Central memory CD8-positive, alpha-beta T cell (primary cell): ENCODE results near the gene ANLN.

Experiments
- ATAC-seq: fragments of 150-1000 bp; cut with Tn5 transposase; replicated peaks from 2 replicates; pipeline ENCODE4 v1.10.0; 2022; ENCODE audit warnings: mild to moderate bottlenecking, moderate FRiP score, moderate number of reproducible peaks; ENCODE audit not compliant: poor library complexity, severe bottlenecking; ENCODE audit errors: extremely low read depth
- DNase-seq, 2 donors: peaks; one replicate each; pipeline ENCODE4 v3.0.0; 2021; ENCODE audit warnings: low spot score in 2 of 2
- H3K27ac Mint-ChIP-seq: one replicate; pipeline ENCODE4 v1.8.0; 2022; ENCODE audit warnings: low read depth, mild to moderate bottlenecking, moderate library complexity, mixed read lengths
- H3K27me3 Mint-ChIP-seq: one replicate; pipeline ENCODE4 v1.8.0; 2022; ENCODE audit warnings: mixed read lengths
- H3K36me3 Mint-ChIP-seq: one replicate; pipeline ENCODE4 v1.8.0; 2022; ENCODE audit warnings: mild to moderate bottlenecking, moderate library complexity, mixed read lengths; ENCODE audit not compliant: insufficient read depth
- H3K4me1 Mint-ChIP-seq: one replicate; pipeline ENCODE4 v1.8.0; 2022; ENCODE audit warnings: mixed read lengths
- H3K4me3 Mint-ChIP-seq: one replicate; pipeline ENCODE4 v1.8.0; 2022; ENCODE audit warnings: mild to moderate bottlenecking, moderate library complexity, mixed read lengths
- H3K9me3 Mint-ChIP-seq: one replicate; pipeline ENCODE4 v1.8.0; 2022; ENCODE audit warnings: mixed read lengths

Gene ANLN

GRCh38 chr7:36439624-36440023, 50.0 kb downstream of the ANLN start:
- DNase-seq = no peak
- no peaks in the 10 kb centered on the region for H3K27me3 Mint-ChIP-seq
- H3K4me3 Mint-ChIP-seq = no peak overlapping the region
- no peaks in the 10 kb centered on the region for H3K9me3 Mint-ChIP-seq
- peaks cover 2% of the 10 kb centered on the region for H3K36me3 Mint-ChIP-seq
- no peak overlapping the region for H3K27ac Mint-ChIP-seq
- no peaks in the 10 kb centered on the region for H3K4me1 Mint-ChIP-seq
- ATAC-seq = no peak

GRCh38 chr7:36440880-36441279, 51.2 kb downstream of the ANLN start:
- Mint-ChIP-seq H3K4me1 (no peaks in the 10 kb centered on the region), H3K36me3 (peaks cover 2% of the 10 kb centered on the region), H3K4me3 (no peak overlapping the region), H3K27ac (no peak overlapping the region), H3K27me3 (no peaks in the 10 kb centered on the region), H3K9me3 (no peaks in the 10 kb centered on the region)
- ATAC-seq (no peak), DNase-seq (no peak)

- ATAC-seq = no peak
- no peaks in the 10 kb centered on the region for H3K4me1 Mint-ChIP-seq
- no peak overlapping the region for H3K27ac Mint-ChIP-seq
- no peak for DNase-seq
- no peaks in the 10 kb centered on the region for H3K27me3 Mint-ChIP-seq
- H3K4me3 Mint-ChIP-seq = no peak overlapping the region
- no peaks in the 10 kb centered on the region for H3K9me3 Mint-ChIP-seq
- peaks cover 4% of the 10 kb centered on the region for H3K36me3 Mint-ChIP-seq
These were observed 51.8 kb downstream of the ANLN start for GRCh38 chr7:36441344-36442022.

GRCh38 chr7:36448781-36449379, 59.2 kb downstream of the ANLN start:
- peaks cover 5% of the 10 kb centered on the region for H3K36me3 Mint-ChIP-seq
- no peak for DNase-seq
- no peak for ATAC-seq
- H3K4me3 Mint-ChIP-seq = no peak overlapping the region
- no peak overlapping the region for H3K27ac Mint-ChIP-seq
- H3K27me3 Mint-ChIP-seq = no peaks in the 10 kb centered on the region
- no peaks in the 10 kb centered on the region for H3K4me1 Mint-ChIP-seq
- no peaks in the 10 kb centered on the region for H3K9me3 Mint-ChIP-seq

GRCh38 chr7:36449685-36450084, 60.0 kb downstream of the ANLN start:
- no peak overlapping the region for H3K4me3 Mint-ChIP-seq
- no peaks in the 10 kb centered on the region for H3K27me3 Mint-ChIP-seq
- DNase-seq (no peak), ATAC-seq (no peak)
- H3K9me3 Mint-ChIP-seq = no peaks in the 10 kb centered on the region
- no peaks in the 10 kb centered on the region for H3K4me1 Mint-ChIP-seq
- no peak overlapping the region for H3K27ac Mint-ChIP-seq
- peaks cover 5% of the 10 kb centered on the region for H3K36me3 Mint-ChIP-seq

- Mint-ChIP-seq H3K36me3 (peaks cover 4% of the 10 kb centered on the region), H3K4me1 (no peaks in the 10 kb centered on the region), H3K27me3 (no peaks in the 10 kb centered on the region), H3K27ac (no peak overlapping the region), H3K4me3 (no peak overlapping the region), H3K9me3 (no peaks in the 10 kb centered on the region)
- DNase-seq (no peak), ATAC-seq (no peak)
These were observed 64.1 kb downstream of the ANLN start for GRCh38 chr7:36453769-36454168.

GRCh38 chr7:36455646-36456045, 66.0 kb downstream of the ANLN start:
- no peaks in the 10 kb centered on the region for H3K27me3 Mint-ChIP-seq
- no peak for DNase-seq
- ATAC-seq = no peak
- no peaks in the 10 kb centered on the region for H3K4me1 Mint-ChIP-seq
- no peaks in the 10 kb centered on the region for H3K9me3 Mint-ChIP-seq
- H3K36me3 Mint-ChIP-seq = peaks cover 6% of the 10 kb centered on the region
- H3K27ac Mint-ChIP-seq = no peak overlapping the region
- H3K4me3 Mint-ChIP-seq = no peak overlapping the region

- no peak for DNase-seq
- Mint-ChIP-seq H3K36me3 (peaks cover 6% of the 10 kb centered on the region), H3K27me3 (no peaks in the 10 kb centered on the region), H3K27ac (no peak overlapping the region), H3K4me3 (no peak overlapping the region), H3K9me3 (no peaks in the 10 kb centered on the region), H3K4me1 (no peaks in the 10 kb centered on the region)
- ATAC-seq = no peak
These were observed 66.5 kb downstream of the ANLN start for GRCh38 chr7:36456138-36456537.

GRCh38 chr7:36456548-36456947, 66.9 kb downstream of the ANLN start:
- Mint-ChIP-seq H3K4me3 (no peak overlapping the region), H3K27me3 (no peaks in the 10 kb centered on the region), H3K9me3 (no peaks in the 10 kb centered on the region), H3K4me1 (no peaks in the 10 kb centered on the region), H3K27ac (no peak overlapping the region), H3K36me3 (peaks cover 6% of the 10 kb centered on the region)
- ATAC-seq (no peak), DNase-seq (no peak)

- no peak overlapping the region for H3K27ac Mint-ChIP-seq
- H3K4me3 Mint-ChIP-seq = no peak overlapping the region
- ATAC-seq (no peak), DNase-seq (no peak)
- H3K27me3 Mint-ChIP-seq = no peaks in the 10 kb centered on the region
- peaks cover 6% of the 10 kb centered on the region for H3K36me3 Mint-ChIP-seq
- no peaks in the 10 kb centered on the region for H3K9me3 Mint-ChIP-seq
- H3K4me1 Mint-ChIP-seq = no peaks in the 10 kb centered on the region
These were observed 69.7 kb downstream of the ANLN start for GRCh38 chr7:36459236-36459960.

GRCh38 chr7:36460811-36461429, 71.3 kb downstream of the ANLN start:
- no peak for DNase-seq
- peaks cover 6% of the 10 kb centered on the region for H3K36me3 Mint-ChIP-seq
- no peak overlapping the region for H3K27ac Mint-ChIP-seq
- ATAC-seq = no peak
- peaks cover under 1% of the 10 kb centered on the region for H3K27me3 Mint-ChIP-seq
- H3K9me3 Mint-ChIP-seq = no peaks in the 10 kb centered on the region
- no peak overlapping the region for H3K4me3 Mint-ChIP-seq
- H3K4me1 Mint-ChIP-seq = no peaks in the 10 kb centered on the region

GRCh38 chr7:36462551-36463137, 73.0 kb downstream of the ANLN start:
- no peak for ATAC-seq
- no peak overlapping the region for H3K27ac Mint-ChIP-seq

More at GRCh38 chr7:36462551-36463137, 73.0 kb downstream of the ANLN start:
- Mint-ChIP-seq H3K9me3 (no peaks in the 10 kb centered on the region), H3K36me3 (peaks cover 6% of the 10 kb centered on the region), H3K27me3 (peaks cover 9% of the 10 kb centered on the region), H3K4me3 (no peak overlapping the region), H3K4me1 (no peaks in the 10 kb centered on the region)
- no peak for DNase-seq
